ENCODE measurements around the gene TOGARAM1.
A peak's percentile ranks its signal among the peaks of the same experiment; 100 is the strongest.

Gene TOGARAM1

DNA sequence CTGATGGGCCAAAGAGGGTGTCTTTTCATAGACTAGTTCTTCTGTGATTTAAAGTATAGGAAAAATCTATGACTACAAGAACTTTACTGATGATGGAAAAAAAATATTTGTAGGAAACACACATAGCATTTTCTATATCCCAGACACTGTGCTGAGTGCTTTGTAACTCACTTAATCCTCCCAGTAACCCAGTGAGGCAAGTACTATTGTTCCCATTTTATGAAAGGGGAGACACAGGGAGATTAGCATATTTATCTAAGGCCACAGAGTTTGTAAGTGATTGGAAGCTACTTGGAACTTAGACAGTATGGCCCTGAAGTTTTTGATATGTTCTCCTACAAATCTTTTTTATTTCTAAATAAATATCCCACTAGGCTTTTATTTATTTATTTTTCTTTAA is 141.8 kb downstream of the TOGARAM1 start:
- DNase-seq: no peak

GRCh38 chr14:45104561-45104960 is 142.6 kb downstream of the TOGARAM1 start:
- no peak for DNase-seq

DNA sequence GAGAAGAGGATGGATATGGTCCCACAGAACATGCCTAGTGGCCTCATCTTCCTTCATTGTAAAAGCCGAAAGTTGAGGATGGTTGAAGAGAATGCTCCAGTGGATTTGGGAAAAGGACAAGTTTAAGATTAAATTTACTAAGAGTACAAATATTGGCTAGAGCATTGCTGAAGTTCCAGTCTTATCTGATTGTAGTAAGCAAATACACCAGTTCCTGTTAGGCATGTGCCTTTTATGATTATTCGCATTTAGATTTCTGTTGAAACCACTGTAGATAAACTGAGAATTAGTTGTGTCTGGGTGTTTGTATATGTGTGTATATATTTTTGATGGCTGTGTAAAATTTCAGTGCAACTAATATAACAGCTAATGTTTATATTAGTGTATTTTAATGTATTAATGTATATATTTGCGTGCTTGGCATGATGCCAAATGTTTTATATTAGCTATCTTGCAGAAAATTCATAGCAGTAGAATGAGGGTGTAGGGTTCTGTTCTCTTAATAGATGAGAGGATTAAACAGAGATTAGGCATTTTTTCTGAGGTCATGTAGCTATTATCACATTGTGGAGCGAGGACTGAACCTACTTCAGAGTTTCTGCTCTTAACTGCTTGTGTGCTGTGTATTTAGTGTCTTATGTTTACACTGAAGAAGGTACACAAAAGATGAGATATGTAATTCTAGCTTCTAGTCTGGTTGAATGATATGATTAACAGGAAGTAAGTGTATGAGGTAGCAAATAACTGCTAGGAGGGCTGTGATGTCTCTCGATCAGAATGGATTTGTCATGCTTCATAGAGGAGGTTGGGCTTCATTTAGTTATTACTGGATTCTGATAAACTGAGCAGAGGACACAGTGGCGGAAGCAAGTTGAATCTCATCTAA is 151.1 kb downstream of the TOGARAM1 start:
- peak; percentile 6 for DNase-seq

- no peak for DNase-seq
Measured at GRCh38 chr14:45114327-45114726, 152.3 kb downstream of the TOGARAM1 start.

GRCh38 chr14:45118594-45118993 is 156.6 kb downstream of the TOGARAM1 start:
- no peak for DNase-seq

GRCh38 chr14:45120096-45120495 is 158.1 kb downstream of the TOGARAM1 start:
- no peak for DNase-seq

GRCh38 chr14:45123271-45123670 is 161.3 kb downstream of the TOGARAM1 start:
- no peak for DNase-seq

All from NCI-H774 (cell line).